SU-DHL-6 (cell line): ENCODE data around the gene TMEM204.

ENCODE experiments used
- CTCF ChIP-seq: fragments of 200-600 bp; sonication (generic); IDR thresholded peaks from one replicate; pipeline ENCODE4 v1.5.1; 2017; ENCODE audit warnings: antibody characterized with exemption, mild to moderate bottlenecking, low read length, moderate library complexity; ENCODE audit not compliant: insufficient read depth, poor library complexity, severe bottlenecking
- EZH2phosphoT487 ChIP-seq: fragments of 200-600 bp; sonication (generic), shearing (Covaris generic); conservative IDR thresholded peaks from 2 replicates; pipeline ENCODE4 v1.6.1; 2018; ENCODE audit warnings: mild to moderate bottlenecking, antibody characterized with exemption, low read length, moderate library complexity, mixed read lengths

- TF ChIP-seq CTCF, result no peak
- TF ChIP-seq EZH2phosphoT487, result no peak
These were observed 44.8 kb upstream of the TMEM204 start, which contains the start of gene PTX4 for GRCh38 chr16:1488619-1489018.
